Subcutaneous adipose tissue (tissue), 4 donors: Measurements from ENCODE around the gene PPP1R14D. TPM values are rescaled to one million over a fixed set of nuclear protein-coding genes. Genes with fewer than 3 reads are reported as not detected.

Experiments used
- total RNA-seq, 4 donors: library from RNA; depleted of rRNA; stranded (reverse); fragments of >200 nt; gene quantifications; one replicate each; pipeline ENCODE4 v1.1.0, GENCODE V29; 2016
- TF ChIP-seq, protein P1 (sequence below): fragments of 450-650 bp; IDR thresholded peaks from one replicate; pipeline ENCODE4 v1.5.1; 2016; ENCODE audit warnings: low read depth, mild to moderate bottlenecking, control low read depth, antibody characterized with exemption, moderate library complexity

The PPP1R14D gene
- total RNA-seq, 4 donors from 2014 or later: not detected

DNA sequence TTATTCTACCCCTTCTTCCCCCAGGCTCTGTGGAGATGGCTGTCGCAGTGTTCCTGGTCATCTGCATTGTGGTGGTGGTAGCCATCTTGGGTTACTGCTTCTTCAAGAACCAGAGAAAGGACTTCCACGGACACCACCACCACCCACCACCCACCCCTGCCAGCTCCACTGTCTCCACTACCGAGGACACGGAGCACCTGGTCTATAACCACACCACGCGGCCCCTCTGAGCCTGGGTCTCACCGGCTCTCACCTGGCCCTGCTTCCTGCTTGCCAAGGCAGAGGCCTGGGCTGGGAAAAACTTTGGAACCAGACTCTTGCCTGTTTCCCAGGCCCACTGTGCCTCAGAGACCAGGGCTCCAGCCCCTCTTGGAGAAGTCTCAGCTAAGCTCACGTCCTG is 28.2 kb upstream of the PPP1R14D start:
- TF ChIP-seq, protein P1, sequence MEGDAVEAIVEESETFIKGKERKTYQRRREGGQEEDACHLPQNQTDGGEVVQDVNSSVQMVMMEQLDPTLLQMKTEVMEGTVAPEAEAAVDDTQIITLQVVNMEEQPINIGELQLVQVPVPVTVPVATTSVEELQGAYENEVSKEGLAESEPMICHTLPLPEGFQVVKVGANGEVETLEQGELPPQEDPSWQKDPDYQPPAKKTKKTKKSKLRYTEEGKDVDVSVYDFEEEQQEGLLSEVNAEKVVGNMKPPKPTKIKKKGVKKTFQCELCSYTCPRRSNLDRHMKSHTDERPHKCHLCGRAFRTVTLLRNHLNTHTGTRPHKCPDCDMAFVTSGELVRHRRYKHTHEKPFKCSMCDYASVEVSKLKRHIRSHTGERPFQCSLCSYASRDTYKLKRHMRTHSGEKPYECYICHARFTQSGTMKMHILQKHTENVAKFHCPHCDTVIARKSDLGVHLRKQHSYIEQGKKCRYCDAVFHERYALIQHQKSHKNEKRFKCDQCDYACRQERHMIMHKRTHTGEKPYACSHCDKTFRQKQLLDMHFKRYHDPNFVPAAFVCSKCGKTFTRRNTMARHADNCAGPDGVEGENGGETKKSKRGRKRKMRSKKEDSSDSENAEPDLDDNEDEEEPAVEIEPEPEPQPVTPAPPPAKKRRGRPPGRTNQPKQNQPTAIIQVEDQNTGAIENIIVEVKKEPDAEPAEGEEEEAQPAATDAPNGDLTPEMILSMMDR: no peak

GRCh38 chr15:40855706-40856234 is 27.3 kb upstream of the PPP1R14D start:
- TF ChIP-seq, protein P1: no peak

- TF ChIP-seq, protein P1: no peak
These were observed 25.7 kb upstream of the PPP1R14D start for GRCh38 chr15:40854161-40854560.

DNA sequence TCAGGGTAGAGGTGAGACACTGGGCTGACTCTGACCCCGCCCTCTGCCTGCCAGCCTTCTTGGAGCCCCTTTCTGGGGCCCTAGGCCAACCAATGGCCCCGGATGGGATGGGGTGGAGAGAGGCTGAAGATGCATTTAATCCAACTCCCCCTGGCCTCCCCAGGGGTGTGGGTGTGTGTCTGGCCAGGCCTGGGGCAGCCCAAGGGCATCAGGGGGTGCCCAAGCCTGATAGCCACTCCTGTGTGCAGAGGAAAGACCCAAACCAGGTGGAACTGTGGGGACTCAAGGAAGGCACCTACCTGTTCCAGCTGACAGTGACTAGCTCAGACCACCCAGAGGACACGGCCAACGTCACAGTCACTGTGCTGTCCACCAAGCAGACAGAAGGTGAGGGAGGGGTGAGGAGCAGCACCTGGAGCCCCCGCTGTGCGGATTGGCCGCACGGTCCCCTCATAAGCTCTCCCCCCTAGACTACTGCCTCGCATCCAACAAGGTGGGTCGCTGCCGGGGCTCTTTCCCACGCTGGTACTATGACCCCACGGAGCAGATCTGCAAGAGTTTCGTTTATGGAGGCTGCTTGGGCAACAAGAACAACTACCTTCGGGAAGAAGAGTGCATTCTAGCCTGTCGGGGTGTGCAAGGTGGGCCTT is 24.9 kb upstream of the PPP1R14D start:
- TF ChIP-seq, protein P1: no peak

- TF ChIP-seq, protein P1: no peak
These were observed 24.0 kb upstream of the PPP1R14D start for GRCh38 chr15:40852529-40852928.

- TF ChIP-seq, protein P1: no peak
These were observed 22.1 kb upstream of the PPP1R14D start for GRCh38 chr15:40850576-40851112.

GRCh38 chr15:40847223-40847961 is 18.9 kb upstream of the PPP1R14D start:
- TF ChIP-seq, protein P1: no peak
